Uterus (tissue), 2 donors: Measurements from ENCODE around the gene RAD51AP2.

Source experiments
- POLR2A ChIP-seq, 2 donors: fragments of 450-650 bp; IDR thresholded peaks; one replicate each; pipeline ENCODE4 v1.6.1; 2016; ENCODE audit warnings: antibody characterized with exemption in 2 of 2, mild to moderate bottlenecking in 1 of 2, moderate library complexity in 1 of 2
- TF ChIP-seq, protein P1 (sequence below), 4 experiments: fragments of 200-600 bp in 2 of 4; fragments of 450-650 bp in 2 of 4; sonication (generic) in 2 of 4; IDR thresholded peaks; one replicate each; pipeline ENCODE4 v1.5.1; 2016 to 2019; ENCODE audit warnings: antibody characterized with exemption in 4 of 4, mild to moderate bottlenecking in 2 of 4, moderate library complexity in 1 of 4

DNA sequence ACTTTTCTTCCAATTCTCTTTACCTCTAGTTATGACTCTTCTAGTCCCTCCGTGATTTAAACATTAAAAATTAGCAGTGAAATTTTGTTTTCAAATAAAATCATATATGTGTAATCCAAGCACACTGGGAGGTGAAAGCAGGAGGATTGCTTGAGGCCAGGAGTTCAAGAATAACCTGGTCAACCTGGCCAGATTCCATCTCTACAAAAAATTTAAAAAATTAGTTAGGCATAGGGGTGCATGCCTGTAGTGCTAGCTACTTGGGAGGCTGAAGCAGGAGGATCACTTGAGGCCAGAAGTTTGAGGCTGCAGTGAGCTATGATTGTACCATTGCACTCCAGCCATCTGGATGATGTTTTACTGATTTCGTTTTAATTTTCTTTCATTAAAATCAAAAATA, 15.3 kb upstream of the RAD51AP2 start:
- TF ChIP-seq, protein P1, sequence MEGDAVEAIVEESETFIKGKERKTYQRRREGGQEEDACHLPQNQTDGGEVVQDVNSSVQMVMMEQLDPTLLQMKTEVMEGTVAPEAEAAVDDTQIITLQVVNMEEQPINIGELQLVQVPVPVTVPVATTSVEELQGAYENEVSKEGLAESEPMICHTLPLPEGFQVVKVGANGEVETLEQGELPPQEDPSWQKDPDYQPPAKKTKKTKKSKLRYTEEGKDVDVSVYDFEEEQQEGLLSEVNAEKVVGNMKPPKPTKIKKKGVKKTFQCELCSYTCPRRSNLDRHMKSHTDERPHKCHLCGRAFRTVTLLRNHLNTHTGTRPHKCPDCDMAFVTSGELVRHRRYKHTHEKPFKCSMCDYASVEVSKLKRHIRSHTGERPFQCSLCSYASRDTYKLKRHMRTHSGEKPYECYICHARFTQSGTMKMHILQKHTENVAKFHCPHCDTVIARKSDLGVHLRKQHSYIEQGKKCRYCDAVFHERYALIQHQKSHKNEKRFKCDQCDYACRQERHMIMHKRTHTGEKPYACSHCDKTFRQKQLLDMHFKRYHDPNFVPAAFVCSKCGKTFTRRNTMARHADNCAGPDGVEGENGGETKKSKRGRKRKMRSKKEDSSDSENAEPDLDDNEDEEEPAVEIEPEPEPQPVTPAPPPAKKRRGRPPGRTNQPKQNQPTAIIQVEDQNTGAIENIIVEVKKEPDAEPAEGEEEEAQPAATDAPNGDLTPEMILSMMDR (IDR thresholded peaks at IDR 0.05): no peak
- no peak for TF ChIP-seq POLR2A (IDR thresholded peaks at IDR 0.05)
